ENCODE measurements around the gene IQSEC1. TPM values are rescaled to one million over a fixed set of nuclear protein-coding genes. Genes with fewer than 3 reads are reported as not detected.

IQSEC1 gene
- total and polyA plus RNA-seq, 4 experiments from 2014 or later: 11.9 to 82.0 (median 62.3) TPM

GRCh38 chr3:12896063-12896985, 176.9 kb downstream of the IQSEC1 start:
- Histone ChIP-seq H3K36me3 (ENCODE audit: insufficient read depth, low read length) (peaks cover 15% of the 10 kb centered on the region), H3K4me3 (ENCODE audit: low read length in 2 of 2) (no peak overlapping the region), H3K4me1 (ENCODE audit: insufficient read depth, low read length) (peaks cover 7% of the 10 kb centered on the region), H3K27me3 (ENCODE audit: insufficient read depth, low read length) (no peaks in the 10 kb centered on the region), H3K9me3 (ENCODE audit: control insufficient read depth in 1 of 2, low read length in 2 of 2) (no peaks in the 10 kb centered on the region), H3K27ac (ENCODE audit: low read depth, low read length) (no peak overlapping the region)
- peak in 1 of 5 donors; percentile 22 for DNase-seq
- Mint-ChIP-seq H3K4me3 (peak overlapping the region in 1 of 8 donors; percentile 35), H3K27ac (peak overlapping the region in 5 of 7 donors; percentile 39 to 94 (median 48)), H3K4me1 (peaks cover 7 to 19% (median 11%) of the 10 kb centered on the region in 4 donors), H3K27me3 (no peaks in the 10 kb centered on the region), H3K9me3 (peaks cover 0 to 2% (median 0%) of the 10 kb centered on the region in 8 donors), H3K36me3 (peaks cover 19 to 31% of the 10 kb centered on the region in 2 donors)
- CTCF ChIA-PET (ENCODE audit: partially characterized antibody): interaction anchor here (0.6 kb wide), 1 partner anchor 30 kb away, joined by 3 read pairs; no protein-coding TSS in a partner anchor
- POLR2A ChIA-PET (ENCODE audit: partially characterized antibody): interaction anchor here (1.0 kb wide), 1 partner anchor 55 kb away, joined by 3 read pairs; the partner anchor contains the start of gene RPL32
- intact Hi-C loops (cut with micrococcal nuclease): no loop called here

- peaks cover 15% of the 10 kb centered on the region for H3K36me3 ChIP-seq (ENCODE audit: insufficient read depth, low read length)
- intact Hi-C loops (cut with micrococcal nuclease): no loop called here
- H3K27ac ChIP-seq (ENCODE audit: low read depth, low read length): no peak overlapping the region
- peaks cover 2% of the 10 kb centered on the region in 2 donors for H3K27me3 Mint-ChIP-seq
- peak in 1 of 5 donors; percentile 5 for DNase-seq
- POLR2A ChIA-PET (ENCODE audit: partially characterized antibody): interaction anchor here (1.0 kb wide), 1 partner anchor 54 kb away, joined by 3 read pairs; the partner anchor contains the start of gene RPL32
- H3K9me3 Mint-ChIP-seq: peaks cover 0 to 2% (median 0%) of the 10 kb centered on the region in 8 donors
- no peaks in the 10 kb centered on the region for H3K9me3 ChIP-seq (ENCODE audit: control insufficient read depth in 1 of 2, low read length in 2 of 2)
- H3K4me3 Mint-ChIP-seq: peak overlapping the region in 2 of 8 donors; percentile 9 to 35
- no peak overlapping the region for H3K4me3 ChIP-seq (ENCODE audit: low read length in 2 of 2)
- peaks cover 7% of the 10 kb centered on the region for H3K4me1 ChIP-seq (ENCODE audit: insufficient read depth, low read length)
- no peaks in the 10 kb centered on the region for H3K27me3 ChIP-seq (ENCODE audit: insufficient read depth, low read length)
- H3K27ac Mint-ChIP-seq: peak overlapping the region in 6 of 7 donors; percentile 19 to 94 (median 77)
- H3K4me1 Mint-ChIP-seq: peaks cover 7 to 19% (median 11%) of the 10 kb centered on the region in 4 donors
- peaks cover 15 to 27% of the 10 kb centered on the region in 2 donors for H3K36me3 Mint-ChIP-seq
- CTCF ChIA-PET (ENCODE audit: partially characterized antibody): interaction anchor here (0.6 kb wide), 1 partner anchor 29 kb away, joined by 3 read pairs; no protein-coding TSS in a partner anchor
Observed at GRCh38 chr3:12895391-12896062, 177.7 kb downstream of the IQSEC1 start.

- intact Hi-C loops (cut with micrococcal nuclease): loop anchor here (5.0 kb wide), 1 partner anchor 757 kb away; no protein-coding TSS in a partner anchor
- peak overlapping the region in 1 of 8 donors; percentile 8 for H3K4me3 Mint-ChIP-seq
- DNase-seq: peak in 1 of 5 donors; percentile 19
- H3K4me3 ChIP-seq (ENCODE audit: low read length in 2 of 2): no peak overlapping the region
- H3K4me1 Mint-ChIP-seq: peaks cover 7 to 19% (median 11%) of the 10 kb centered on the region in 4 donors
- peak overlapping the region in 4 of 7 donors; percentile 5 to 68 (median 58) for H3K27ac Mint-ChIP-seq
- ChIA-PET POLR2A (ENCODE audit: partially characterized antibody) (no interaction called here), CTCF (ENCODE audit: partially characterized antibody) (no interaction called here)
- no peaks in the 10 kb centered on the region for H3K27me3 ChIP-seq (ENCODE audit: insufficient read depth, low read length)
- peaks cover 10 to 22% of the 10 kb centered on the region in 2 donors for H3K36me3 Mint-ChIP-seq
- H3K27ac ChIP-seq (ENCODE audit: low read depth, low read length): no peak overlapping the region
- H3K36me3 ChIP-seq (ENCODE audit: insufficient read depth, low read length): peaks cover 9% of the 10 kb centered on the region
- H3K27me3 Mint-ChIP-seq: peaks cover 7 to 8% of the 10 kb centered on the region in 2 donors
- H3K9me3 Mint-ChIP-seq: peaks cover 0 to under 1% (median 0%) of the 10 kb centered on the region in 8 donors
- no peaks in the 10 kb centered on the region for H3K9me3 ChIP-seq (ENCODE audit: control insufficient read depth in 1 of 2, low read length in 2 of 2)
- peaks cover 7% of the 10 kb centered on the region for H3K4me1 ChIP-seq (ENCODE audit: insufficient read depth, low read length)
Observed at GRCh38 chr3:12894629-12895028, 178.6 kb downstream of the IQSEC1 start.

- CTCF ChIA-PET (ENCODE audit: partially characterized antibody): interaction anchor here (0.6 to 5.1 kb wide), 2 partner anchors 26 to 106 kb away, joined by 4 to 43 read pairs; no protein-coding TSS in a partner anchor
- H3K27ac ChIP-seq (ENCODE audit: low read depth, low read length): no peak overlapping the region
- intact Hi-C loops (cut with micrococcal nuclease): loop anchor here (2.0 to 5.0 kb wide), 2 partner anchors 187 to 757 kb away; no protein-coding TSS in a partner anchor
- Mint-ChIP-seq H3K27ac (no peak overlapping the region), H3K9me3 (no peaks in the 10 kb centered on the region), H3K4me3 (no peak overlapping the region), H3K4me1 (peaks cover 7 to 19% (median 11%) of the 10 kb centered on the region in 4 donors), H3K36me3 (peaks cover 7 to 16% of the 10 kb centered on the region in 2 donors), H3K27me3 (peaks cover 10% of the 10 kb centered on the region in 2 donors)
- H3K36me3 ChIP-seq (ENCODE audit: insufficient read depth, low read length): peaks cover 1% of the 10 kb centered on the region
- no peak for DNase-seq
- no peaks in the 10 kb centered on the region for H3K27me3 ChIP-seq (ENCODE audit: insufficient read depth, low read length)
- POLR2A ChIA-PET (ENCODE audit: partially characterized antibody): no interaction called here
- no peak overlapping the region for H3K4me3 ChIP-seq (ENCODE audit: low read length in 2 of 2)
- H3K9me3 ChIP-seq (ENCODE audit: control insufficient read depth in 1 of 2, low read length in 2 of 2): no peaks in the 10 kb centered on the region
- H3K4me1 ChIP-seq (ENCODE audit: insufficient read depth, low read length): peaks cover 7% of the 10 kb centered on the region
Observed at GRCh38 chr3:12893852-12894251, 179.4 kb downstream of the IQSEC1 start.

DNA sequence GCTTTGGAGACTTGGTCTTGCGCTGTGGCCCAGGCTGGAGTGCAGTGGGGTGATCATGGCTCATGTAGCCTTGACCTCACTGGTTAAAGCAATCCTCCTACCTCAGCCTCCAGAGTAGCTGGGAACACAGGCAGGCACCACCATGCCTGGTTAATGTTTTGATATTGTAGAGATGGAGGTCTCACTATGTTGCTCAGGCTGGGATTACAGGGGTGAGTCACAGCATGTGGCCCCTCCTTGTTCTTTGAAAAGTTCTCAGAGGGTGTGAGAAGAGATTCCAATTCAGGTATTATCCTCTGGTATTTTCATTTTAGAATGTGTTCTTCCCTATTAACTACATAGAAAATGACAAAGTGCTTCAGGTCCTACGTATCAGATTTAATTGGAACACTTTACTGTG, 180.0 kb downstream of the IQSEC1 start:
- Histone ChIP-seq H3K4me3 (ENCODE audit: low read length in 2 of 2) (no peak overlapping the region), H3K27me3 (ENCODE audit: insufficient read depth, low read length) (no peaks in the 10 kb centered on the region), H3K36me3 (ENCODE audit: insufficient read depth, low read length) (no peaks in the 10 kb centered on the region), H3K4me1 (ENCODE audit: insufficient read depth, low read length) (peaks cover 7% of the 10 kb centered on the region), H3K9me3 (ENCODE audit: control insufficient read depth in 1 of 2, low read length in 2 of 2) (no peaks in the 10 kb centered on the region), H3K27ac (ENCODE audit: low read depth, low read length) (no peak overlapping the region)
- Mint-ChIP-seq H3K27ac (peak overlapping the region in 1 of 7 donors; percentile 32), H3K9me3 (no peaks in the 10 kb centered on the region), H3K4me3 (no peak overlapping the region), H3K4me1 (peaks cover 7 to 19% (median 13%) of the 10 kb centered on the region in 4 donors), H3K27me3 (peaks cover 15 to 16% of the 10 kb centered on the region in 2 donors), H3K36me3 (peaks cover 3 to 11% of the 10 kb centered on the region in 2 donors)
- DNase-seq: no peak
- intact Hi-C loops (cut with micrococcal nuclease): loop anchor here (2.0 to 5.0 kb wide), 2 partner anchors 186 to 756 kb away; no protein-coding TSS in a partner anchor
- POLR2A ChIA-PET (ENCODE audit: partially characterized antibody): no interaction called here
- CTCF ChIA-PET (ENCODE audit: partially characterized antibody): interaction anchor here (0.6 to 5.1 kb wide), 4 partner anchors 19 to 105 kb away, joined by 3 to 43 read pairs (median 4); no protein-coding TSS in a partner anchor

- intact Hi-C loops (cut with micrococcal nuclease): loop anchor here (1.0 to 5.0 kb wide), 3 partner anchors 25 to 756 kb away; no protein-coding TSS in a partner anchor
- Histone ChIP-seq H3K4me1 (ENCODE audit: insufficient read depth, low read length) (peaks cover 7% of the 10 kb centered on the region), H3K36me3 (ENCODE audit: insufficient read depth, low read length) (no peaks in the 10 kb centered on the region), H3K27me3 (ENCODE audit: insufficient read depth, low read length) (no peaks in the 10 kb centered on the region), H3K9me3 (ENCODE audit: control insufficient read depth in 1 of 2, low read length in 2 of 2) (no peaks in the 10 kb centered on the region), H3K4me3 (ENCODE audit: low read length in 2 of 2) (no peak overlapping the region), H3K27ac (ENCODE audit: low read depth, low read length) (no peak overlapping the region)
- Mint-ChIP-seq H3K36me3 (peaks cover 3 to 8% of the 10 kb centered on the region in 2 donors), H3K4me1 (peaks cover 7 to 19% (median 13%) of the 10 kb centered on the region in 4 donors), H3K27me3 (peaks cover 15 to 16% of the 10 kb centered on the region in 2 donors), H3K4me3 (no peak overlapping the region), H3K9me3 (no peaks in the 10 kb centered on the region), H3K27ac (no peak overlapping the region)
- ChIA-PET POLR2A (ENCODE audit: partially characterized antibody) (no interaction called here), CTCF (ENCODE audit: partially characterized antibody) (interaction anchor here (0.8 to 5.1 kb wide), 6 partner anchors 19 to 105 kb away, joined by 3 to 43 read pairs (median 4); partner anchors contain the start of gene CAND2)
- DNase-seq: peak in 1 of 5 donors; percentile 16
Observed at GRCh38 chr3:12892840-12893189, 180.4 kb downstream of the IQSEC1 start.

All from CD4-positive, alpha-beta memory T cell (primary cell).